Measurements from ENCODE around the gene MAGI2.
"Not testable (repeated sequence)": the region's sequence is repeated elsewhere in the genome, so short reads cannot be mapped to it uniquely, and the experiment has no call there.

DNA sequence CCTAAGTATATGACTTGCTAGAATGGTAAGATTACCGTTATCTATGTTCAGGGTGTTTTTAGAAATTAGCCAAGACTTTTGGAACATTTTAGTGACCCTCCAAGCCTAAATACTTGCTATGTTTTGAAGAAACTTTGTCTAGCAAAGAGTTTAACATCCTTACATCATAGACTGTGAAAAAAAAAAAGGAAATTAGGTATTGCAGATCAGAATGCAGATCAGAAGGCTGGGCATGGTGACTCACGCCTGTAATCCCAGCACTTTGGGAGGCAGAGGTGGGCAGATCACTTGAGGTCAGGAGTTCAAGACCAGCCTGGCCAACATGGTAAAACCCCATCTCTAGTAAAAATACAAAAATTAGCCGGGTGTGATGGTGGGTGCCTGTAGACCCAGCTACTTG, 10.7 kb downstream of the MAGI2 start:
- not testable (repeated sequence) for TF ChIP-seq CTCF (IDR thresholded peaks at IDR 0.05 in 4 of 5, conservative IDR thresholded peaks at IDR 0.05 in 1 of 5); POLR2A (IDR thresholded peaks at IDR 0.05)
